HepG2 (cell line): ENCODE results near the gene MMP23B. TPM values are rescaled to one million over a fixed set of nuclear protein-coding genes. Genes with fewer than 3 reads are reported as not detected.

Experiments
- CBX5 ChIP-seq: sonication (generic); formaldehyde crosslinking; IDR thresholded peaks from 2 replicates; pipeline ENCODE4 v1.4.0; 2020; ENCODE audit warnings: missing genetic modification reagents, borderline replicate concordance
- ELF4 ChIP-seq: sonication (generic); formaldehyde crosslinking; IDR thresholded peaks from 2 replicates; pipeline ENCODE4 v1.5.0; 2020; ENCODE audit warnings: missing genetic modification reagents, mild to moderate bottlenecking, moderate library complexity, borderline replicate concordance
- HMG20A ChIP-seq: IDR thresholded peaks from 2 replicates; pipeline ENCODE4 v1.6.1; 2016; ENCODE audit warnings: borderline replicate concordance
- HNF1B ChIP-seq: sonication (generic); formaldehyde crosslinking; IDR thresholded peaks from 2 replicates; pipeline ENCODE4 v1.5.1; 2020; ENCODE audit warnings: mild to moderate bottlenecking, moderate library complexity, missing genetic modification reagents
- KDM5B ChIP-seq: sonication (generic); formaldehyde crosslinking; IDR thresholded peaks from 2 replicates; pipeline ENCODE4 v1.4.0; 2020; ENCODE audit warnings: missing genetic modification reagents, mild to moderate bottlenecking, borderline replicate concordance
- KLF6 ChIP-seq: IDR thresholded peaks from 2 replicates; pipeline ENCODE4 v1.8.0; 2016; ENCODE audit warnings: missing biosample characterization, missing genetic modification reagents
- KMT2A ChIP-seq: sonication (generic); formaldehyde crosslinking; IDR thresholded peaks from 2 replicates; pipeline ENCODE4 v1.4.0; 2020; ENCODE audit warnings: missing genetic modification reagents
- MNT ChIP-seq: fragments of 450-650 bp; IDR thresholded peaks from 2 replicates; pipeline ENCODE4 v1.6.1; 2016
- NCOA1 ChIP-seq: sonication (generic); formaldehyde crosslinking; IDR thresholded peaks from 2 replicates; pipeline ENCODE4 v1.9.0; 2021; ENCODE audit warnings: missing genetic modification reagents
- PTBP1 ChIP-seq: fragments of 200-400 bp; formaldehyde crosslinking; IDR thresholded peaks from 2 replicates; pipeline ENCODE4 v1.6.1; 2018; ENCODE audit warnings: low read length, low read depth; ENCODE audit not compliant: poor library complexity, severe bottlenecking
- REL ChIP-seq: sonication (generic); formaldehyde crosslinking; conservative IDR thresholded peaks from 2 replicates; pipeline ENCODE4 v1.8.0; 2022; ENCODE audit warnings: mild to moderate bottlenecking, missing genetic modification reagents, moderate library complexity
- TBX2 ChIP-seq: sonication (generic); formaldehyde crosslinking; IDR thresholded peaks from 2 replicates; pipeline ENCODE4 v1.5.0; 2020; ENCODE audit warnings: missing genetic modification reagents, mild to moderate bottlenecking, borderline replicate concordance
- TEAD3 ChIP-seq: optimal IDR thresholded peaks from 2 replicates; pipeline ENCODE3; 2016; ENCODE audit warnings: borderline replicate concordance
- UBTF ChIP-seq: sonication (generic); formaldehyde crosslinking; IDR thresholded peaks from 2 replicates; pipeline ENCODE4 v1.4.0; 2020; ENCODE audit warnings: mild to moderate bottlenecking, missing genetic modification reagents
- ZNF432 ChIP-seq: sonication (generic); formaldehyde crosslinking; IDR thresholded peaks from 2 replicates; pipeline ENCODE4 v1.5.0; 2020; ENCODE audit warnings: missing genetic modification reagents, mild to moderate bottlenecking, borderline replicate concordance
- ZNF496 ChIP-seq: sonication (generic); formaldehyde crosslinking; IDR thresholded peaks from 2 replicates; pipeline ENCODE4 v1.8.1; 2023; ENCODE audit warnings: mild to moderate bottlenecking, moderate library complexity, missing genetic modification reagents; ENCODE audit not compliant: insufficient replicate concordance
- ZNF501 ChIP-seq: sonication (generic); formaldehyde crosslinking; IDR thresholded peaks from 2 replicates; pipeline ENCODE4 v1.5.1; 2020; ENCODE audit warnings: mild to moderate bottlenecking, moderate library complexity, missing genetic modification reagents
- ZNF512 ChIP-seq: sonication (generic); formaldehyde crosslinking; IDR thresholded peaks from 2 replicates; pipeline ENCODE4 v1.4.0; 2020; ENCODE audit warnings: mild to moderate bottlenecking, missing genetic modification reagents
- ZNF549 ChIP-seq: sonication (generic); formaldehyde crosslinking; IDR thresholded peaks from 2 replicates; pipeline ENCODE4 v1.5.0; 2020; ENCODE audit warnings: missing genetic modification reagents
- ZNF615 ChIP-seq: sonication (generic); formaldehyde crosslinking; IDR thresholded peaks from 2 replicates; pipeline ENCODE4 v1.5.0; 2020; ENCODE audit warnings: mild to moderate bottlenecking, missing genetic modification reagents, borderline replicate concordance
- polyA plus RNA-seq, 8 experiments: library from polyadenylated mRNA; depleted of rRNA in 3 of 8; stranded (reverse) in 7 of 8; unstranded in 1 of 8; fragments of >200 nt; fragmentation: Illumina TruSeq in 4 of 8; extraction: Trizol in 4 of 8; gene quantifications; 2 replicates each; pipeline versions ENCODE4 v1.2.1 to v1.2.3, GENCODE V29; 2011 to 2016; ENCODE audit warnings: low read depth in 4 of 8, missing spikeins in 1 of 8, mixed read lengths in 1 of 8; ENCODE audit not compliant: insufficient read depth in 1 of 8
- total RNA-seq, 5 experiments: library from RNA; depleted of rRNA; stranded (reverse); fragments of >200 nt; fragmentation: Illumina TruSeq; extraction: Trizol; gene quantifications; 2 replicates each; pipeline ENCODE4 v1.2.3, GENCODE V29; 2016; ENCODE audit warnings: low read depth in 1 of 5
- TF ChIP-seq, protein P1 (sequence below): sonication (generic); formaldehyde crosslinking; IDR thresholded peaks from 2 replicates; pipeline ENCODE4 v1.9.0; 2022; ENCODE audit warnings: missing genetic modification reagents, mild to moderate bottlenecking, borderline replicate concordance

MMP23B gene
- total and polyA plus RNA-seq, 2 of the 13 experiments (the other 11 are each of a cell fraction or from before 2014, with no cell fraction given): 0.61 to 0.75 TPM

DNA sequence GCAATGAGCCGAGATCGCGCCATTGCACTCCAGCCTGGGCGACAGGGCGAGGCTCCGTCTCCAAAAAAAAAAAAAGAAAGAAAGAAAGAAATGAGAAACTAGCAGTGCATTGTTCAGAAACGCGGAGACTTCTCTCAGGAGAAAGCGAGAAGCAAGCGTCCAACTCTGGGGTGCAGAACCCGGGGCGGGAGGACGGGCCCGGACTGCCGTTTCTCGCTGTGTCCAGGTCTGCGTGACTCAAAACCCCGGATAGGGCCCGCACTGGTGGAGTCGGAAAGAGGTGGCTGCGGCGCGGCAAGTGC lies 17.1 kb upstream of the MMP23B start (continued):
- no peak for TF ChIP-seq ZNF615 (CRISPR knock-in tag)
- no peak for TF ChIP-seq TBX2 (CRISPR knock-in tag)
- TF ChIP-seq ELF4 (CRISPR knock-in tag): no peak
- TF ChIP-seq ZNF496 (CRISPR knock-in tag): no peak
- TF ChIP-seq UBTF (CRISPR knock-in tag): 0 out of 2 replicates have a peak, but pooled peaks have one; percentile 8
- 0 out of 2 replicates have a peak, but pooled peaks have one; percentile 7 for TF ChIP-seq KDM5B (CRISPR knock-in tag)
- no peak for TF ChIP-seq ZNF432 (CRISPR knock-in tag)
- TF ChIP-seq HMG20A (CRISPR knock-in tag): no peak
- TF ChIP-seq NCOA1 (CRISPR knock-in tag): peak; percentile 7; the same call in 1 of the 2 replicates
- TF ChIP-seq TEAD3 (CRISPR knock-in tag): no peak
- no peak for TF ChIP-seq ZNF512
- TF ChIP-seq CBX5 (CRISPR knock-in tag): no peak
- TF ChIP-seq ZNF549 (CRISPR knock-in tag): no peak
- no peak for TF ChIP-seq KLF6 (CRISPR knock-in tag)
- TF ChIP-seq PTBP1: peak; percentile 6
- no peak for TF ChIP-seq MNT
- 0 out of 2 replicates have a peak, but pooled peaks have one; percentile 50 for TF ChIP-seq HNF1B (CRISPR knock-in tag)
- TF ChIP-seq KMT2A (CRISPR knock-in tag): peak; percentile 45
- TF ChIP-seq REL (CRISPR knock-in tag): no peak
- TF ChIP-seq, protein P1, sequence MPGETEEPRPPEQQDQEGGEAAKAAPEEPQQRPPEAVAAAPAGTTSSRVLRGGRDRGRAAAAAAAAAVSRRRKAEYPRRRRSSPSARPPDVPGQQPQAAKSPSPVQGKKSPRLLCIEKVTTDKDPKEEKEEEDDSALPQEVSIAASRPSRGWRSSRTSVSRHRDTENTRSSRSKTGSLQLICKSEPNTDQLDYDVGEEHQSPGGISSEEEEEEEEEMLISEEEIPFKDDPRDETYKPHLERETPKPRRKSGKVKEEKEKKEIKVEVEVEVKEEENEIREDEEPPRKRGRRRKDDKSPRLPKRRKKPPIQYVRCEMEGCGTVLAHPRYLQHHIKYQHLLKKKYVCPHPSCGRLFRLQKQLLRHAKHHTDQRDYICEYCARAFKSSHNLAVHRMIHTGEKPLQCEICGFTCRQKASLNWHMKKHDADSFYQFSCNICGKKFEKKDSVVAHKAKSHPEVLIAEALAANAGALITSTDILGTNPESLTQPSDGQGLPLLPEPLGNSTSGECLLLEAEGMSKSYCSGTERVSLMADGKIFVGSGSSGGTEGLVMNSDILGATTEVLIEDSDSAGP: no peak
- peak; percentile 87 for TF ChIP-seq ZNF501 (CRISPR knock-in tag)
